Measurements from ENCODE around the gene TNPO3. TPM values are rescaled to one million over a fixed set of nuclear protein-coding genes. Genes with fewer than 3 reads are reported as not detected.
"Not testable (repeated sequence)": the region's sequence is repeated elsewhere in the genome, so short reads cannot be mapped to it uniquely, and the experiment has no call there.

Gene TNPO3
- total and polyA plus RNA-seq, 2 experiments from 2014 or later: 21.8 to 31.1 TPM

DNA sequence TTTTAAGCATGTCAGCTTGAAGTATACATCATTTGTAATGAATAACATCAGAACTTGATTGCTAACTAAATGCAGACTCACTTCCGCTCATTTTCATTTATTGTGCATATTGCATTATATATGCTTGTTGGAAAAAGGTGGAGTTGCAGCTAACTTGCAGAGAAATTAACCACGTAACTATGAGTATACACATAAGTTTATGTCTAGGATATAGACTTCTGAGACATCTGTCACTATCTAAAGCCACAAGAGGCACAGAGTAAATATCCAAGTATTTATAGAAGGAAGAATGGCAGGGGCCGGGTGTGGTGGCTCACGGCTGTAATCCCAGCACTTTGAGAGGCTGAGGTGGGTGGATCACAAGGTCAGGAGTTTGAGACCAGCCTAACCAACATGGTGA lies 47.3 kb downstream of the TNPO3 start:
- Histone ChIP-seq H3K27me3 (no peaks in the 10 kb centered on the region), H3K9me3 (ENCODE audit: low read depth) (no peaks in the 10 kb centered on the region), H3K4me1 (ENCODE audit: low read depth) (peaks cover 23% of the 10 kb centered on the region), H3K4me3 (no peak overlapping the region), H3K36me3 (peaks cover 15% of the 10 kb centered on the region), H3K27ac (no peak overlapping the region)
- DNase-seq (ENCODE audit: low read depth in 1 of 2, low spot score in 1 of 2): no peak
- TF ChIP-seq, protein P1, sequence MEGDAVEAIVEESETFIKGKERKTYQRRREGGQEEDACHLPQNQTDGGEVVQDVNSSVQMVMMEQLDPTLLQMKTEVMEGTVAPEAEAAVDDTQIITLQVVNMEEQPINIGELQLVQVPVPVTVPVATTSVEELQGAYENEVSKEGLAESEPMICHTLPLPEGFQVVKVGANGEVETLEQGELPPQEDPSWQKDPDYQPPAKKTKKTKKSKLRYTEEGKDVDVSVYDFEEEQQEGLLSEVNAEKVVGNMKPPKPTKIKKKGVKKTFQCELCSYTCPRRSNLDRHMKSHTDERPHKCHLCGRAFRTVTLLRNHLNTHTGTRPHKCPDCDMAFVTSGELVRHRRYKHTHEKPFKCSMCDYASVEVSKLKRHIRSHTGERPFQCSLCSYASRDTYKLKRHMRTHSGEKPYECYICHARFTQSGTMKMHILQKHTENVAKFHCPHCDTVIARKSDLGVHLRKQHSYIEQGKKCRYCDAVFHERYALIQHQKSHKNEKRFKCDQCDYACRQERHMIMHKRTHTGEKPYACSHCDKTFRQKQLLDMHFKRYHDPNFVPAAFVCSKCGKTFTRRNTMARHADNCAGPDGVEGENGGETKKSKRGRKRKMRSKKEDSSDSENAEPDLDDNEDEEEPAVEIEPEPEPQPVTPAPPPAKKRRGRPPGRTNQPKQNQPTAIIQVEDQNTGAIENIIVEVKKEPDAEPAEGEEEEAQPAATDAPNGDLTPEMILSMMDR (IDR thresholded peaks at IDR 0.05; ENCODE audit: low read depth, low read length): no peak

DNA sequence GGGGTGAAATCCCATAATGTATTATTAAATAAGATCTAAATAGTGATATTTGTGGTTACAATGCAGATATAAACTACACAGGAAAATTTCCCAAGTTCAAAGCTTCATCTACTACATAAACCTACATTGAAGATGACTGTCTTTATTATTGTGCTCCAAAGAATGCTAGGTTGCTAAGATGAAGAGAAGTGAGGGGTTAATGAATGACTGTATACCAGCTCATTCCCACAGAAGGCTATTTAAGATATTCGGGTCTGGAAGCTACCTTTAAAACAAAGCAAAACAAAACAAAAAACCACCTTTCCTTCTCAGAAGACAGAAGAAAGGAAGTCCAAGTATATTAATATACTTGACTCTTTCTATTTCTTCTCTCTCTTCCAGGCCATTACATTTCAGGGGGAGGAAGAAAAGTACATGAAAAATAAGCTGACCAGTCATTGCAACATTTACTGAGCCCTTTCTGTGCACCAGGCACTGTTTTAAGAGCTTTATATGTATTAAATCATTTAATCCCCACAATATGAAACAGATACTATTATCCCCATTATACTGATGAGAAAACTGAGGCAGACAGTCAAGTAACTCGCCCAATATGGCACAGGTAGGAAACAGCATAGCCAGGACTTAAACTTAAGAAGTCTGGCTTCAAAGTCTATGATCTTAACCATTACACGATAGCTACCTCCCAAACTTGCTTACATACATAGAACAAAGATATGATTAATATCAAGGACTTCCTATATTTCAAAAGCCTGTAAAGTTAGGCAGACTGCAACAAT lies 48.1 kb downstream of the TNPO3 start:
- Histone ChIP-seq H3K27ac (no peak overlapping the region), H3K4me1 (ENCODE audit: low read depth) (peaks cover 23% of the 10 kb centered on the region), H3K9me3 (ENCODE audit: low read depth) (no peaks in the 10 kb centered on the region), H3K36me3 (peaks cover 15% of the 10 kb centered on the region), H3K27me3 (no peaks in the 10 kb centered on the region), H3K4me3 (no peak overlapping the region)
- DNase-seq (ENCODE audit: low read depth in 1 of 2, low spot score in 1 of 2): no peak
- TF ChIP-seq, protein P1 (IDR thresholded peaks at IDR 0.05; ENCODE audit: low read depth, low read length): no peak

DNA sequence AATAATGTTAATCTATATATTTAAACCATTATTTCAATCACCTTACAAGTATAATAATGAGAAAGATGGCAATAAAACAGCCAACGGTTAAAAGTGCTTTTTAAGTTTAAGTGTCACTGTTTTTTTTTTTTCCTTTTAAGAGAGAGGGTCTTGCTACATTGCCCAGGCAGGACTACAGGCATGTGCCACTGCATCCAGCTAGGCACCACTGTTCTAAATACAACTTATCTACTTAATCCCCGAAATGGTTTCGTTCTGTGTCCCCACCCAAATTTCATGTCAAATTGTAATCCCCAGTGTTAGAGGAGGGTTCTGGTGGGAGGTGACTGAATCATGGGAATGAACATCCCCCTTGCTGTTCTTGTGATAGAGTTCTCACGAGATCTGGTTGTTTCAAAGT lies 49.7 kb downstream of the TNPO3 start:
- H3K27ac ChIP-seq: no peak overlapping the region
- H3K36me3 ChIP-seq: peaks cover 28% of the 10 kb centered on the region

DNA sequence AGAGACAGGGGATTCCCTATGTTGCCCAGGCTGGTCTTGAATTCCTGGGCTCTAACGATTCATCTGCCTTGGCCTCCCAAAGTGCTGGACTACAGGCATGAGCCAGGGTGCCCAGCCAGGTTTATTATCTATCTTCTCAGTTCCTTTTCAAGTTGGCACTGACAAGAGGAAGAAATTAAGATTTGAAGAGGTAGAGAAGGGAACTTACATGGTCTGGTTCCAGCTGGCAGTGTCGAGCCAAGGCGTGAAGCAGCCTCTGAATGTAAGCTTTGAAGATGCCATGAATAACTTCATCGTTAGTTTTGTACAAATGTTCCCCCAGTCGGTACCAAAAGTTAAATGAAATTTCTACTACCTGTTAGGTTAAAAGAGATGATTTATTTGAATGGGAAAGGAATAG lies 57.7 kb downstream of the TNPO3 start:
- no peaks in the 10 kb centered on the region for H3K4me1 ChIP-seq (ENCODE audit: low read depth)
- no peaks in the 10 kb centered on the region for H3K27me3 ChIP-seq
- TF ChIP-seq, protein P1 (IDR thresholded peaks at IDR 0.05; ENCODE audit: low read depth, low read length): no peak
- no peak overlapping the region for H3K27ac ChIP-seq
- H3K36me3 ChIP-seq: peaks cover 58% of the 10 kb centered on the region
- H3K4me3 ChIP-seq: no peak overlapping the region
- no peak for DNase-seq (ENCODE audit: low read depth in 1 of 2, low spot score in 1 of 2)
- no peaks in the 10 kb centered on the region for H3K9me3 ChIP-seq (ENCODE audit: low read depth)

More for the DNA sequence above, 49.7 kb downstream of the TNPO3 start:
- Histone ChIP-seq H3K4me1 (ENCODE audit: low read depth) (peaks cover 19% of the 10 kb centered on the region), H3K27me3 (no peaks in the 10 kb centered on the region), H3K9me3 (ENCODE audit: low read depth) (no peaks in the 10 kb centered on the region), H3K4me3 (no peak overlapping the region)
- DNase-seq (ENCODE audit: low read depth in 1 of 2, low spot score in 1 of 2): no peak
- TF ChIP-seq, protein P1 (IDR thresholded peaks at IDR 0.05; ENCODE audit: low read depth, low read length): no peak

DNA sequence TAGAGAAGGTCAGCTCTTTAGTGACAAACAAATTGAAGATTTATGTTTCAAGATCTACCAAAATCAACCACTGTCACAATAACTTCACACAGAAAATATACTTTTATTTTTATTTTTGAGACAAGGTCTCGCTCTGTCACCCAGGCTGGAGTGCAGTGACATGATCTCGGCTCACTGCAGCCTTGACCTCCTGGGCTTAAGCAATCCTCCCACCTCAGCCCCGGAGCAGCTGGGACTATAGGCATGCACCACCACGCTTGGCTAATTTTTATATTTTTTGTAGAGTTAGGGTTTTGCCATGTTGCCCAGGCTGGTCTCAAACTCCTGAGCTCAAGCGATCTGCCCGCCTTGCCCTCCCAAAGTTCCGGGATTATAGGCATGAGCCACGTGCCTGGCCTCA lies 60.4 kb downstream of the TNPO3 start:
- H3K9me3 ChIP-seq (ENCODE audit: low read depth); H3K27me3 ChIP-seq; H3K4me3 ChIP-seq; DNase-seq (ENCODE audit: low read depth in 1 of 2, low spot score in 1 of 2); H3K27ac ChIP-seq; H3K4me1 ChIP-seq (ENCODE audit: low read depth): not testable (repeated sequence)
- H3K36me3 ChIP-seq: peaks cover 56% of the 10 kb centered on the region

DNA sequence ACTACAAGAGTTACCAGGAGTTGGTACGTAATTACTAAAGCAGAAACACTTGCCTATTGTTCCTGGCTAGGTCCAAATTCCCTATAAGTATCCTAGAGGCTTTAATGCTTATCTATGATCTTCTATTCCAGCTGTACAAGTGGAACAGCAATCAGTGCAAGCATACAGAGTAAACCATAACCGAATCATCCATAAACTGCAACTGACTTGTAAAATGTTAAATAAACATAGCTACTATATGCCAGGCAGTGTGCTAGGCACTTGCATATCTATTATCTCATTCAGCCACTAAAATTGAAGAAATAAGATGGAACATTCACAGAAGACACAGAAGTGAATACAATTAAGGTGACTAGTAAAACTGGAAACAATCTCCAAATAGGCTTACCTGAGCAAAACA lies 61.5 kb downstream of the TNPO3 start:
- Histone ChIP-seq H3K27me3 (no peaks in the 10 kb centered on the region), H3K4me1 (ENCODE audit: low read depth) (no peaks in the 10 kb centered on the region), H3K27ac (no peak overlapping the region), H3K4me3 (no peak overlapping the region), H3K36me3 (peaks cover 60% of the 10 kb centered on the region), H3K9me3 (ENCODE audit: low read depth) (no peaks in the 10 kb centered on the region)
- TF ChIP-seq, protein P1 (IDR thresholded peaks at IDR 0.05; ENCODE audit: low read depth, low read length): no peak
- DNase-seq (ENCODE audit: low read depth in 1 of 2, low spot score in 1 of 2): no peak

Measured in cardiac muscle cell (in vitro differentiated cells and primary cell).